ENCODE results near the gene TOX2.

Gene TOX2

GRCh38 chr20:44001667-44002596, 87.3 kb downstream of the TOX2 start:
- no peak for DNase-seq (ENCODE audit: low read depth)

GRCh38 chr20:44002861-44003260, 88.2 kb downstream of the TOX2 start:
- no peak for DNase-seq (ENCODE audit: low read depth)

GRCh38 chr20:44003609-44004008, 89.0 kb downstream of the TOX2 start:
- DNase-seq (ENCODE audit: low read depth), result no peak

GRCh38 chr20:44004306-44004915, 89.8 kb downstream of the TOX2 start:
- DNase-seq (ENCODE audit: low read depth), result no peak

- no peak for DNase-seq (ENCODE audit: low read depth)
These were observed 91.0 kb downstream of the TOX2 start for GRCh38 chr20:44005661-44006060.

GRCh38 chr20:44006126-44006525, 91.5 kb downstream of the TOX2 start:
- DNase-seq (ENCODE audit: low read depth), result no peak

- no peak for DNase-seq (ENCODE audit: low read depth)
These were observed 91.9 kb downstream of the TOX2 start for GRCh38 chr20:44006578-44006977.

- no peak for DNase-seq (ENCODE audit: low read depth)
These were observed 94.4 kb downstream of the TOX2 start for GRCh38 chr20:44008806-44009678.

GRCh38 chr20:44009679-44009992, 95.0 kb downstream of the TOX2 start:
- DNase-seq (ENCODE audit: low read depth), result no peak

GRCh38 chr20:44010162-44010704, 95.6 kb downstream of the TOX2 start:
- peak; percentile 90 for DNase-seq (ENCODE audit: low read depth)

GRCh38 chr20:44011251-44011940, 96.7 kb downstream of the TOX2 start:
- DNase-seq (ENCODE audit: low read depth), result no peak

- DNase-seq (ENCODE audit: low read depth), result no peak
These were observed 98.0 kb downstream of the TOX2 start for GRCh38 chr20:44012466-44013226.

- DNase-seq (ENCODE audit: low read depth), result no peak
These were observed 100.4 kb downstream of the TOX2 start for GRCh38 chr20:44014807-44015732.

GRCh38 chr20:44015733-44016103, 101.1 kb downstream of the TOX2 start:
- DNase-seq (ENCODE audit: low read depth), result no peak

GRCh38 chr20:44016525-44016924, 101.9 kb downstream of the TOX2 start:
- DNase-seq (ENCODE audit: low read depth), result no peak

- no peak for DNase-seq (ENCODE audit: low read depth)
These were observed 102.6 kb downstream of the TOX2 start for GRCh38 chr20:44017211-44017610.

GRCh38 chr20:44017905-44018258, 103.2 kb downstream of the TOX2 start:
- no peak for DNase-seq (ENCODE audit: low read depth)

- DNase-seq (ENCODE audit: low read depth), result no peak
These were observed 103.7 kb downstream of the TOX2 start for GRCh38 chr20:44018259-44018941.

- DNase-seq (ENCODE audit: low read depth), result no peak
These were observed 104.4 kb downstream of the TOX2 start for GRCh38 chr20:44018942-44019637.
